Measurements from ENCODE around the gene DCUN1D4.

- no peak for TF ChIP-seq CTCF (conservative IDR thresholded peaks at IDR 0.05 in 1 of 2, IDR thresholded peaks at IDR 0.05 in 1 of 2; ENCODE audit: low read depth in 1 of 2, low read length in 2 of 2)
- TF ChIP-seq EZH2 (IDR thresholded peaks at IDR 0.05; ENCODE audit: low read length, missing control alignments): no peak
Observed at GRCh38 chr4:51870441-51871188, 27.7 kb downstream of the DCUN1D4 start.

Measured in fibroblast of lung (primary cell).